ENCODE data around the gene SLCO1A2.

DNA sequence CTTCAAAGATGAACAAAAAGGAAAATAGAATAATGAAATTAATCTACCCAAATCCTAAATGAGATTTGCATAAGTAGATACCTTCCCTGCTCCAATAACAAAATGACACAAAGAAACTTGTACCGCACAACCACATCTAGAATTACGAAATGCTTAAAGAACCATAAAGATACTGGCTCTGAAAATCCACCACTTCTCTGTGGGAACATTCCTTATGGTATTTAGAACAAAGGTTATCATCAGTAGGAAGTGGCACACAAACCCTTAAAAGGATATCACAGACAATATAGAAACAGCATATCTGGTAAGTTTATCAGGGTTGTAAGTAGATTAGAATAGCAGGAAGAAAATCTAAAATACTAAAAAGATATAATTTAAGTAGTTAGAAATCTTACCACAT is 49.5 kb upstream of the SLCO1A2 start:
- TF ChIP-seq CTCF (conservative IDR thresholded peaks at IDR 0.05) = no peak
- TF ChIP-seq ZFX (IDR thresholded peaks at IDR 0.05) = no peak
